ENCODE data around the gene NKD2. TPM values are rescaled to one million over a fixed set of nuclear protein-coding genes. Genes with fewer than 3 reads are reported as not detected.

NKD2 gene
- total RNA-seq, 1 experiment from 2014 or later = 20.4 TPM

GRCh38 chr5:1058988-1059883 lies 50.6 kb downstream of the NKD2 start:
- intact Hi-C loops (cut with micrococcal nuclease) = no loop called here
- Histone ChIP-seq H3K4me3 (replicated peaks in 1 of 2; ENCODE audit: low read depth in 1 of 2, low read length in 2 of 2) (no peak overlapping the region), H3K27ac (ENCODE audit: low read depth, low read length) (no peak overlapping the region), H3K4me1 (ENCODE audit: control insufficient read depth in 1 of 2, insufficient read depth in 2 of 2, low read length in 2 of 2) (no peaks in the 10 kb centered on the region), H3K36me3 (ENCODE audit: control insufficient read depth in 1 of 2, insufficient read depth in 2 of 2, low read length in 2 of 2) (no peaks in the 10 kb centered on the region; a peak in 2 of 4 replicates), H3K9me2 (ENCODE audit: insufficient read depth) (no peaks in the 10 kb centered on the region), H3K79me2 (ENCODE audit: insufficient read depth, low read length) (no peaks in the 10 kb centered on the region), H3K9me3 (ENCODE audit: control insufficient read depth in 1 of 2, insufficient read depth in 1 of 2, low read depth in 1 of 2, low read length in 2 of 2) (no peaks in the 10 kb centered on the region), H3K27me3 (ENCODE audit: insufficient read depth, low read length) (no peaks in the 10 kb centered on the region), H3K4me2 (ENCODE audit: low read length) (no peak overlapping the region), H2AFZ (ENCODE audit: low read depth, low read length, poor library complexity, severe bottlenecking) (no peak overlapping the region), H4K20me1 (ENCODE audit: insufficient read depth) (no peaks in the 10 kb centered on the region), H3K9ac (ENCODE audit: low read length) (no peak overlapping the region)
- DNase-seq (ENCODE audit: low read depth, low spot score) = no peak
- TF ChIP-seq FOSL1 (IDR thresholded peaks at IDR 0.05; ENCODE audit: low read depth) (no peak), CEBPB (IDR thresholded peaks at IDR 0.05; ENCODE audit: low read depth) (no peak), TCF7L2 (IDR thresholded peaks at IDR 0.05; ENCODE audit: borderline replicate concordance, extremely low read depth, insufficient read depth, insufficient read length) (no peak), SRF (IDR thresholded peaks at IDR 0.05; ENCODE audit: low read depth) (no peak), ELF1 (IDR thresholded peaks at IDR 0.05; ENCODE audit: borderline replicate concordance, low read depth) (no peak), MAX (IDR thresholded peaks at IDR 0.05) (no peak), EZH2 (IDR thresholded peaks at IDR 0.05) (no peak), SP1 (IDR thresholded peaks at IDR 0.05; ENCODE audit: low read depth) (no peak), JUND (IDR thresholded peaks at IDR 0.05) (no peak), ZFX (IDR thresholded peaks at IDR 0.05) (no peak), YY1 (IDR thresholded peaks at IDR 0.05; ENCODE audit: extremely low read depth, insufficient replicate concordance, low read depth, low read length) (no peak)
- POLR2A ChIA-PET = no interaction called here
- BruUV-seq (replicated peaks) = no TSS peak
- RAD21 ChIA-PET (ENCODE audit: low non-redundant PET in 1 of 2, low total read pairs in 2 of 2, uncharacterized antibody in 2 of 2, unreplicated experiment in 2 of 2) = no interaction called here
- CTCF ChIA-PET = no interaction called here
- ATAC-seq = no peak

DNA sequence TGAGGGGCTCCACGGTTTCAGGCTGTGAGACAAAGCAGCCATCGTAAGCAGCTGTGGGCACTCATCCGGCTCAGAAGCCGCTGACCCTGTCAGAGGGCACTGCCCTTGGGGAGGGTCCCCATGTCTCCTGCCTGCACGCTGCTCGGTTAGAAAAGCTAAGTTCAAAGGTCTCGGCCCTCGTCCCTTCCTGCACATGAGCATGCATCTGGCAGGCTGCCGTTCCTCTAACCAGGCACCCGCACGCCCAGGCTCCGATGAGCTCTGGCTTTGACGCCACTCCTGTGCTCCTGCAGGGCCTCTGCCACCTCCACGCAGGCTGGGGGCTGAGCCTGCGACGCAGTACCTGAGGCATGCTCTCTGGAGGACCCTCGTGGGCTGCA lies 51.3 kb downstream of the NKD2 start:
- POLR2A ChIA-PET = no interaction called here
- TF ChIP-seq ZBTB33 (IDR thresholded peaks at IDR 0.05; ENCODE audit: extremely low read depth, insufficient replicate concordance, low read length) (no peak), SRF (IDR thresholded peaks at IDR 0.05; ENCODE audit: low read depth) (no peak), RAD21 (IDR thresholded peaks at IDR 0.05; ENCODE audit: low read depth) (no peak), ZNF274 (IDR thresholded peaks at IDR 0.05; ENCODE audit: low read depth, low read length) (no peak), MAX (IDR thresholded peaks at IDR 0.05) (no peak), FOSL1 (IDR thresholded peaks at IDR 0.05; ENCODE audit: low read depth) (no peak)

More for the DNA sequence above, 51.3 kb downstream of the NKD2 start:
- no peak for ATAC-seq
- Histone ChIP-seq H3K36me3 (ENCODE audit: control insufficient read depth in 1 of 2, insufficient read depth in 2 of 2, low read length in 2 of 2) (no peaks in the 10 kb centered on the region; a peak in 2 of 4 replicates), H3K79me2 (ENCODE audit: insufficient read depth, low read length) (no peaks in the 10 kb centered on the region), H3K9me2 (ENCODE audit: insufficient read depth) (no peaks in the 10 kb centered on the region), H2AFZ (ENCODE audit: low read depth, low read length, poor library complexity, severe bottlenecking) (no peak overlapping the region), H3K27me3 (ENCODE audit: insufficient read depth, low read length) (no peaks in the 10 kb centered on the region), H3K9ac (ENCODE audit: low read length) (no peak overlapping the region), H3K4me1 (ENCODE audit: control insufficient read depth in 1 of 2, insufficient read depth in 2 of 2, low read length in 2 of 2) (no peaks in the 10 kb centered on the region), H4K20me1 (ENCODE audit: insufficient read depth) (no peaks in the 10 kb centered on the region), H3K4me3 (replicated peaks in 1 of 2; ENCODE audit: low read depth in 1 of 2, low read length in 2 of 2) (no peak overlapping the region), H3K9me3 (ENCODE audit: control insufficient read depth in 1 of 2, insufficient read depth in 1 of 2, low read depth in 1 of 2, low read length in 2 of 2) (no peaks in the 10 kb centered on the region), H3K4me2 (ENCODE audit: low read length) (no peak overlapping the region), H3K27ac (ENCODE audit: low read depth, low read length) (no peak overlapping the region)
- intact Hi-C loops (cut with micrococcal nuclease) = no loop called here
- no peak for DNase-seq (ENCODE audit: low read depth, low spot score)
- CTCF ChIA-PET = no interaction called here
- RAD21 ChIA-PET (ENCODE audit: low non-redundant PET in 1 of 2, low total read pairs in 2 of 2, uncharacterized antibody in 2 of 2, unreplicated experiment in 2 of 2) = no interaction called here
- BruUV-seq (replicated peaks) = no TSS peak

Measured in HCT116 (cell line).